Keratinocyte (primary cell): ENCODE data around the gene GPR137B.

Experiments
- EZH2 ChIP-seq: IDR thresholded peaks from one replicate; pipeline ENCODE4 v1.6.1; 2012; ENCODE audit warnings: inconsistent platforms, mild to moderate bottlenecking, low read length, moderate library complexity
- TF ChIP-seq, protein P1 (sequence below), 3 experiments: IDR thresholded peaks in 1 of 3; conservative IDR thresholded peaks in 1 of 3; optimal IDR thresholded peaks in 1 of 3; 2 replicates in 2 of 3; 3 replicates in 1 of 3; pipeline versions ENCODE3 to v1.5.1; 2011; ENCODE audit warnings: low read length in 3 of 3, mild to moderate bottlenecking in 3 of 3, moderate library complexity in 2 of 3, control low read depth in 1 of 3, inconsistent platforms in 1 of 3; ENCODE audit not compliant: insufficient read depth in 2 of 3; ENCODE audit errors: extremely low read depth in 1 of 3

- TF ChIP-seq, protein P1, sequence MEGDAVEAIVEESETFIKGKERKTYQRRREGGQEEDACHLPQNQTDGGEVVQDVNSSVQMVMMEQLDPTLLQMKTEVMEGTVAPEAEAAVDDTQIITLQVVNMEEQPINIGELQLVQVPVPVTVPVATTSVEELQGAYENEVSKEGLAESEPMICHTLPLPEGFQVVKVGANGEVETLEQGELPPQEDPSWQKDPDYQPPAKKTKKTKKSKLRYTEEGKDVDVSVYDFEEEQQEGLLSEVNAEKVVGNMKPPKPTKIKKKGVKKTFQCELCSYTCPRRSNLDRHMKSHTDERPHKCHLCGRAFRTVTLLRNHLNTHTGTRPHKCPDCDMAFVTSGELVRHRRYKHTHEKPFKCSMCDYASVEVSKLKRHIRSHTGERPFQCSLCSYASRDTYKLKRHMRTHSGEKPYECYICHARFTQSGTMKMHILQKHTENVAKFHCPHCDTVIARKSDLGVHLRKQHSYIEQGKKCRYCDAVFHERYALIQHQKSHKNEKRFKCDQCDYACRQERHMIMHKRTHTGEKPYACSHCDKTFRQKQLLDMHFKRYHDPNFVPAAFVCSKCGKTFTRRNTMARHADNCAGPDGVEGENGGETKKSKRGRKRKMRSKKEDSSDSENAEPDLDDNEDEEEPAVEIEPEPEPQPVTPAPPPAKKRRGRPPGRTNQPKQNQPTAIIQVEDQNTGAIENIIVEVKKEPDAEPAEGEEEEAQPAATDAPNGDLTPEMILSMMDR (optimal IDR thresholded peaks at IDR 0.05 in 1 of 3, IDR thresholded peaks at IDR 0.05 in 1 of 3, conservative IDR thresholded peaks at IDR 0.05 in 1 of 3; ENCODE audit: extremely low read depth in 1 of 3, insufficient read depth in 2 of 3, low read length in 3 of 3), result no peak
- no peak for TF ChIP-seq EZH2
Measured at GRCh38 chr1:236120721-236121153, 21.6 kb upstream of the GPR137B start.
